IgD-negative memory B cell (primary cell): ENCODE data around the gene TSPAN12. TPM values are rescaled to one million over a fixed set of nuclear protein-coding genes. Genes with fewer than 3 reads are reported as not detected.
"Not testable (repeated sequence)": the region's sequence is repeated elsewhere in the genome, so short reads cannot be mapped to it uniquely, and the experiment has no call there.

Experiments
- H3K27ac Mint-ChIP-seq, 3 donors: one replicate each; pipeline ENCODE4 v1.8.0; 2020 to 2022; ENCODE audit warnings: mild to moderate bottlenecking in 3 of 3, mixed read lengths in 3 of 3, moderate library complexity in 1 of 3
- H3K27me3 Mint-ChIP-seq: one replicate; pipeline ENCODE4 v1.8.0; 2021; ENCODE audit warnings: mixed read lengths
- H3K36me3 Mint-ChIP-seq: one replicate; pipeline ENCODE4 v1.8.0; 2020; ENCODE audit warnings: mild to moderate bottlenecking, mixed read lengths
- H3K4me1 Mint-ChIP-seq, 3 donors: one replicate each; pipeline ENCODE4 v1.8.0; 2020 to 2022; ENCODE audit warnings: mixed read lengths in 3 of 3, mild to moderate bottlenecking in 1 of 3
- H3K4me3 Mint-ChIP-seq, 4 donors: one replicate each; pipeline ENCODE4 v1.8.0; 2020 to 2022; ENCODE audit warnings: mild to moderate bottlenecking in 4 of 4, mixed read lengths in 4 of 4, moderate library complexity in 3 of 4
- H3K9me3 Mint-ChIP-seq, 3 donors: one replicate each; pipeline ENCODE4 v1.8.0; 2020 to 2021; ENCODE audit warnings: mixed read lengths in 3 of 3, mild to moderate bottlenecking in 1 of 3
- polyA plus RNA-seq: library from polyadenylated mRNA; unstranded; fragments of 300-500 nt; fragmentation: Illumina TruSeq; gene quantifications from one replicate; pipeline ENCODE4 v1.2.3, GENCODE V29; 2021

TSPAN12 gene, protein sequence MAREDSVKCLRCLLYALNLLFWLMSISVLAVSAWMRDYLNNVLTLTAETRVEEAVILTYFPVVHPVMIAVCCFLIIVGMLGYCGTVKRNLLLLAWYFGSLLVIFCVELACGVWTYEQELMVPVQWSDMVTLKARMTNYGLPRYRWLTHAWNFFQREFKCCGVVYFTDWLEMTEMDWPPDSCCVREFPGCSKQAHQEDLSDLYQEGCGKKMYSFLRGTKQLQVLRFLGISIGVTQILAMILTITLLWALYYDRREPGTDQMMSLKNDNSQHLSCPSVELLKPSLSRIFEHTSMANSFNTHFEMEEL
- not detected for polyA plus RNA-seq

DNA sequence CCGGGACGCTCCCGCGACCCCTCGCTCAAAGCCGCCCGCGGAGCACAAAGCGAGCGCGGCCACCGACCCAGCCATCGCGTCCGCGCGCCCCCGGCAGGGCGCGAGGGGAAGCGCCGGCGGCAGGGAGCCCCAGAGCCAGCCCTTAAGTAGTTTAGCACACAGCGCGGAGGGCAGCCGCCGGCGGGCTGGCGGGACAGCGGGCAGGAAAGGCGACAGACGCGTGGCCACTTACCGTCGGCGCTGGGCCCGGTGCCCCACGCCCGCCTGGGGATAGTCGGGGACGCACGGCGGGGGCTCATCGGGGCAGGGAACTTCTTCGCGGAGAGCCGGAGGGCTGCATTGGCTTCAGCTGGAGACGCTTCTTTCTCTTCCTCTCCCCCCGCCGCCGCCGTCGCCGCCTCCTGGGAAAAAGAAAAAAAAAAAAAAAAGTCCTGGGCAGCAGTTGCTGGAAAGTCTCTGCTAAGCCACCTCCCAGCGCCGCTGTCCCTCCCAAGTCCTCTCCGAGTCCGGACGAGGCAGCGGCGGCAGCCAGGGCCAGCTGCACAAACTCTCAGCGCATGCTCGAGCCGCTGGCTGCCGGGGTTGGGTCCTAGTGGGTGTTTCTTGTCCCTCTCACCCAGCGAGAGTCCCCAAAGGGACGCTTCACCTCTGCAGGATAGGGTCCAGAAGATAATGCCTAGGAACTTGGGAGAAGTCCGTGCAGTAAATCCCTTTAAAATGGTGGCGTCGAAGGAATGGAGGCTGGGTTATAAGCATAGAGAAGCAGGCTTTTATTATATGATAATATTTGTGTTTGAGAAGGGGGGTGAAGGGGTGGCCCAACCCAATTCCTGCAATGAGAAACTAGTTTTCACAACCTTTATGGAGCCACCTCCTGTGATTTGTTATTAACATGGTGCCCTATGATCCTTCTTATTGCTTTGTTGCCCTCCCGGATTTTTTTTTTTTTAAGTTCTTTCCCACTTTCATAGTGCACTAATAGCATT lies at the start of gene TSPAN12:
TSPAN12 (minus strand) TSS at position 557 of the 986 bp plus-strand sequence. CDS start 1,381 bp downstream, outside the sequence.
- Mint-ChIP-seq H3K36me3 (no peaks in the 10 kb centered on the region), H3K27ac (no peak within 1 kb of the TSS), H3K4me3 (peak within 1 kb of the TSS; percentile 71 to 94 (median 92)), H3K9me3 (no peaks in the 10 kb centered on the region), H3K4me1 (peaks cover 9 to 12% (median 11%) of the 10 kb centered on the region in 3 donors), H3K27me3 (peaks cover 49% of the 10 kb centered on the region)

DNA sequence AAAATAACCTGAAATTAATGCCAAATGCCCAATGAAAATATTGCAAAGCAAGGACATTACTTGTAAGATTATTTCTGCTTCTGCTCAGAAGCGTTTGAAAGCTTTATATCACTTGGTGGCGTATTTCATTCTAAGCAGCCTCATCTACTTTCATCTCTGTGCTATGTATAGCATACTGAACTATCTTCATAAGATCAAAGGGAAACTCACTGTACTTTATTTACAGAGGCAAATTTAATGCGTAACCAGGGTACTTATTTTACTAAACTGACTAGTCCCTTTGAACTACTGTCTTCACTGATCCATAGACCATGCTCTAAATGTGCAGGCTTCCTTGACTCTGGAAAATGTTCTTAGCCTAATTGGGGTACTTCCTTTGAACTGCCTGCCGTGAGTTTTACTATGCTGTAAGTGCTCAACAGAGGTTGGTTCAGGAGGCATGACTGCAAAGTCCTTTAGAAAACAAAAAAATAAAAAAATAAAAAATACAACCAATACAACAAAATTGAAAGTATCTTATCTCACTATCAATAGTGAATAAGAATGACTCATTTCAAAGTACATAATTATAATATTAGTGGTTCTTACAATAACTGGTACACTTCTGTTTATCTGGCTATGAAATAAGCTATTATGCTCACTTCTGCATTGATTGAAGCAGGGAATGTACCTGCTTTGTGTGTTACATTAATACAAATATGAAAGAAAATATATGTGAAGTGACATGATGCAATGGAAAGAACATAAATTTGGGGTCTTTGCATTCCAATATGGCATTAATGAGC lies 41.0 kb upstream of the TSPAN12 start:
- peaks cover 6 to 16% (median 7%) of the 10 kb centered on the region in 3 donors for H3K9me3 Mint-ChIP-seq
- H3K4me3 Mint-ChIP-seq, result no peak overlapping the region
- peaks cover 3% of the 10 kb centered on the region for H3K36me3 Mint-ChIP-seq
- no peak overlapping the region for H3K27ac Mint-ChIP-seq
- peaks cover 0 to 3% (median 0%) of the 10 kb centered on the region in 3 donors for H3K4me1 Mint-ChIP-seq
- H3K27me3 Mint-ChIP-seq, result peaks cover 15% of the 10 kb centered on the region

DNA sequence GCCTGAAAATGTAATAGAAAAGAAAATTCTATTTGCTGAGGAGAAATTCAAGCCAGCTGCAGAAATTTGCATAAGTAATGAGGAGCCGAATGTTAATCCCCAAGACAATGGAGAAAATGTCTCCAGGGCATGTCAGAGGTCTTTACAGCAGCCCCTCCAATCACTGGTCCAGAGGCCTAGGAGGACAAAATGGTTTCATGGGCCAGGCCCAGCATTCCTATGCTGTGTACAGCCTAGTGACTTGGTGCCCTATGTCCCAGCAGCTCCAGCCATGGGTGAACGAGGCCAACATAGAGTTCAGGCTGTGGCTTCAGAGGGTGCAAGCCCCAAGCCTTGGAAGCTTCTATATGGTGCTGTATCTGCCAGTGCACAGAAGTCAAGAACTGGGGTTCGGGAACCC lies 37.3 kb upstream of the TSPAN12 start:
- not testable (repeated sequence) for H3K36me3 Mint-ChIP-seq, H3K27me3 Mint-ChIP-seq, H3K27ac Mint-ChIP-seq, H3K4me1 Mint-ChIP-seq, H3K4me3 Mint-ChIP-seq
- H3K9me3 Mint-ChIP-seq, result peaks cover 10 to 22% (median 19%) of the 10 kb centered on the region in 3 donors

DNA sequence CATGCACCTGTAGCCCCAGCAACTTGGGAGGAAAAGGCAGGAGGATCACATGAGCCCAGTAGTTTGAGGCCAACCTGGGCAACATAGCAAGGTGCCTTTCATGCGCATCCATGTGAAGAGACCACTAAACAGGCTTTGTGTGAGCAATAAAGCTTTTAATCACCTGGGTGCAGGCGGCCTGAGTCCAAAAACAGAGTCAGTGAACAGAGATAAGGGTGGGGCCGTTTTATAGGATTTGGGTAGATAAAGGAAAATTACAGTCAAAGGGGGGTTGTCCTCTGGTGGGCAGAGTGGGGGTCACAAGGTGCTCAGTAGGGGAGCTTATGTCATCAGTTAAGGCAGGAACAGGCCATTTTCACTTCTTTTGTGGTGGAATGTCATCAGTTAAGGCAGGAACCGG lies 27.7 kb upstream of the TSPAN12 start:
- not testable (repeated sequence) for H3K27ac Mint-ChIP-seq, H3K4me3 Mint-ChIP-seq, H3K9me3 Mint-ChIP-seq, H3K27me3 Mint-ChIP-seq, H3K4me1 Mint-ChIP-seq, H3K36me3 Mint-ChIP-seq

- Mint-ChIP-seq H3K27me3 (peaks cover 2% of the 10 kb centered on the region), H3K4me3 (no peak overlapping the region), H3K4me1 (no peaks in the 10 kb centered on the region), H3K36me3 (no peaks in the 10 kb centered on the region), H3K27ac (no peak overlapping the region), H3K9me3 (no peaks in the 10 kb centered on the region)
Observed at GRCh38 chr7:120877701-120878100, 19.8 kb upstream of the TSPAN12 start.

GRCh38 chr7:120876922-120877321 lies 19.0 kb upstream of the TSPAN12 start:
- Mint-ChIP-seq H3K4me3 (no peak overlapping the region), H3K9me3 (no peaks in the 10 kb centered on the region), H3K36me3 (no peaks in the 10 kb centered on the region), H3K27ac (no peak overlapping the region), H3K4me1 (no peaks in the 10 kb centered on the region), H3K27me3 (peaks cover 2% of the 10 kb centered on the region)

DNA sequence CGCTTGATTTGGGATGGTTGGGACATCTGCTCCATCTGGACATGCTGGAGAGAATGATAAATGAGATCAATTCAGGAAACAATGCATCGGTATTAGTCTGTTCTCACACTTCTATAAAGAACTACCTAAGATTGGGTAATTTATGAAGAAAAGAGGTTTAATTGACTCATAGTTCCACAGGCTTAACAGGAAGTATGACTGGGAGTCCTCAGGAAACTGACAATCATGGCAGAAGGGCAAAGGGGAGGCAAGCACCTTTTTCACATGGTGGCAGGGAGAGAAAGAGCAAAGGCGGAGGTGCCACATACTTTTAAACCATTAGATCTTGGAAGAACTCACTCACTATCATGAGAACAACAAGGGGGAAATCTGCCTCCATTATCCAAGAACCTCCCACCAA lies 16.8 kb upstream of the TSPAN12 start:
- Mint-ChIP-seq H3K27ac (no peak overlapping the region), H3K9me3 (no peaks in the 10 kb centered on the region), H3K36me3 (no peaks in the 10 kb centered on the region), H3K27me3 (peaks cover 2% of the 10 kb centered on the region), H3K4me1 (no peaks in the 10 kb centered on the region), H3K4me3 (no peak overlapping the region)

- Mint-ChIP-seq H3K27me3 (peaks cover 2% of the 10 kb centered on the region), H3K4me1 (no peaks in the 10 kb centered on the region), H3K27ac (no peak overlapping the region), H3K36me3 (no peaks in the 10 kb centered on the region), H3K9me3 (no peaks in the 10 kb centered on the region), H3K4me3 (no peak overlapping the region)
Observed at GRCh38 chr7:120874016-120874415, 16.1 kb upstream of the TSPAN12 start.

DNA sequence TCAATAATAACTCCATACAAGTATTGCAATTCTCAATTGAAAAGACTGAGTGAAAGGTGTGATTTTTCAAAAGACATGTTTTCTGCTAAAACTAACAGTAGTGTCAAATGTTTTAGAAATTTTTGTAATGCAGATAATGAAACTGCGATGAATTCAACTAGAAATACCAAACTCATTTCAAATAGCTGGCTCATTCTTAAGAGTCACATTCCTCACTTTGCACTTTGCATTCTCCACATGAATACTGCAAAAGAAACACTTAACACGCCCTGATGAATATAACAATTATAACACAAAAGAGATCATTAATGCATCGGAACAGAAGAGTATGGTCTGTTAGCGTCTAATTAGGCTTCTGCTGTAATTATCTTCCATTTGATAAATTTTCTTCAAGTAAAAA lies 15.5 kb upstream of the TSPAN12 start:
- no peaks in the 10 kb centered on the region for H3K36me3 Mint-ChIP-seq
- peaks cover 2% of the 10 kb centered on the region for H3K27me3 Mint-ChIP-seq
- no peaks in the 10 kb centered on the region for H3K9me3 Mint-ChIP-seq
- H3K4me1 Mint-ChIP-seq, result no peaks in the 10 kb centered on the region
- H3K27ac Mint-ChIP-seq, result no peak overlapping the region
- H3K4me3 Mint-ChIP-seq, result no peak overlapping the region

GRCh38 chr7:120869700-120870099 lies 11.8 kb upstream of the TSPAN12 start:
- H3K36me3 Mint-ChIP-seq, result no peaks in the 10 kb centered on the region
- H3K4me1 Mint-ChIP-seq, result no peaks in the 10 kb centered on the region
- H3K27ac Mint-ChIP-seq, result no peak overlapping the region

DNA sequence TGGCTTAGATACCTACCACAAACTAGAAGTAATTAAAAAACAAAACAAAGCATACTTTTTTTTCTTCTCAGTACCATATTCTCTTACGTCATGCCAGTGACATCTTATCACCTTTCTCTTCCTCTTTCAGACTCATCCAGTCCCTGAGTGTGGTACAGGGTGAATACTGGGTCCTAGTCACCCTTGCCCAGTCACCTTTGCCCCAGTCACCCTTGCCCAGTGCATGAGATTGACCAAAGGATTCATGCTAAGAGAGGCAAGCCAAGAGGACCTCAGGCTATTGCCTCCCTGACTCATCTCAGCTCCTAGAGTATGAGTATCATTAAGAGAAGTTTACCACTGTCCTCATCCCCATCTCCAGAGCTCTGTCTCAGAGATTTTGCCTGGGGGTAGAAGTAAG lies 10.0 kb upstream of the TSPAN12 start:
- no peaks in the 10 kb centered on the region for H3K9me3 Mint-ChIP-seq
- no peak overlapping the region for H3K4me3 Mint-ChIP-seq
- H3K27me3 Mint-ChIP-seq, result peaks cover 5% of the 10 kb centered on the region
- H3K4me1 Mint-ChIP-seq, result no peaks in the 10 kb centered on the region
- H3K27ac Mint-ChIP-seq, result no peak overlapping the region
- no peaks in the 10 kb centered on the region for H3K36me3 Mint-ChIP-seq

More at GRCh38 chr7:120869700-120870099, 11.8 kb upstream of the TSPAN12 start:
- peaks cover 5% of the 10 kb centered on the region for H3K27me3 Mint-ChIP-seq
- no peak overlapping the region for H3K4me3 Mint-ChIP-seq
- no peaks in the 10 kb centered on the region for H3K9me3 Mint-ChIP-seq

- Mint-ChIP-seq H3K36me3 (no peaks in the 10 kb centered on the region), H3K4me3 (no peak overlapping the region), H3K27ac (no peak overlapping the region), H3K9me3 (no peaks in the 10 kb centered on the region), H3K4me1 (no peaks in the 10 kb centered on the region), H3K27me3 (peaks cover 8% of the 10 kb centered on the region)
Observed at GRCh38 chr7:120865191-120865981, 7.4 kb upstream of the TSPAN12 start.

DNA sequence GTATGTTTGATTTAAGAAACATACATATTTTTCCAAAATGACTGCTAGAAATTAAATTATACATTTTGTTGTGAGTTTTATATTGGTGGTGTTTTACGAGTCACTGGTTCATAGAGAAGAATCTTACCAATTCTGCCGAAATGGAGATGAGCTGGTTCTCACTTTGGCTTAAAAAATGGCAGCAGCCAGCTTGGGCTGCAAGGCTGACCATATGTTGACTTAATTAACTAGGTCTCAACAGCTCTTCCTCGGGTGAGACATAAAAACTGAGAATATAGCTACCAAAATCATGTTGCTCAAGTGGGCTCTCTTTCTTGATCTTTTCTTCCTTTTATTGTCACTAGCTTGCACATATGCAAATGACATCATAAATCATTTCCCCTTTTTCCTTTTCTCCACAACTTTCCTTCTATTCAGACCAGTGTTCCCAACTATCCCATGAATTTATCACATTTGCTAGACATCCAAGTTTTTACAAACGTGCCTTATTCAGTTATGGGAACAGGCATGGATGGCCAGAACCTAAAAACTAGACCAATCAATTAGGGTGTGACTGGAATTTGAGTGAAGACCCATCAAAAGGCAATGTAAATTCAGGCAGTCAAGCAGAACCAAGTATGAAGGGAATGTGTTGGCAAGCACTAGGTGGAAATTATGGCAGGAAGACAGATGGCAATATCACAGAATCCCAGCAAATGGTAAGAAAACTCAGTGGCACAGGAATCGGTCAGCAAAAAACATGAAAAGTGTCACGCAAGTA lies 6.4 kb upstream of the TSPAN12 start:
- Mint-ChIP-seq H3K27me3 (peaks cover 16% of the 10 kb centered on the region), H3K9me3 (no peaks in the 10 kb centered on the region), H3K27ac (no peak overlapping the region), H3K36me3 (no peaks in the 10 kb centered on the region), H3K4me3 (no peak overlapping the region), H3K4me1 (no peaks in the 10 kb centered on the region)
